ENCODE data around the gene SLC22A6.
A peak's percentile ranks its signal among the peaks of the same experiment; 100 is the strongest.

SLC22A6 gene
- long read RNA-seq: 0 reads

- DNase-seq (ENCODE audit: low read depth in 1 of 2, low spot score in 1 of 2): no peak
- Histone ChIP-seq H3K4me3 (replicated peaks; ENCODE audit: insufficient read depth, low read length) (no peak within 1 kb of the TSS), H3K27ac (replicated peaks) (no peak within 1 kb of the TSS), H3K27me3 (ENCODE audit: insufficient read depth, poor library complexity, severe bottlenecking) (no peaks in the 10 kb centered on the region)
- TF ChIP-seq GABPA (IDR thresholded peaks at IDR 0.05; ENCODE audit: low read depth) (no peak), POLR2AphosphoS5 (IDR thresholded peaks at IDR 0.05; ENCODE audit: low read depth) (no peak), SPI1 (IDR thresholded peaks at IDR 0.05; ENCODE audit: borderline replicate concordance, low read depth) (no peak), CTCF (IDR thresholded peaks at IDR 0.05; ENCODE audit: insufficient read depth, low read length) (no peak), REST (IDR thresholded peaks at IDR 0.05; ENCODE audit: insufficient replicate concordance, low read depth) (no peak)
Observed at GRCh38 chr11:62984451-62984991, at the start of gene SLC22A6. Gene SLC22A6 (minus strand): TSS chr11:62984967. CDS start chr11:62984690, 277 bp downstream.

GRCh38 chr11:63032457-63032856 lies 47.7 kb upstream of the SLC22A6 start:
- DNase-seq (ENCODE audit: low read depth in 1 of 2, low spot score in 1 of 2): no peak
- no peak for TF ChIP-seq CTCF (IDR thresholded peaks at IDR 0.05; ENCODE audit: insufficient read depth, low read length)
- no peak for TF ChIP-seq SPI1 (IDR thresholded peaks at IDR 0.05; ENCODE audit: borderline replicate concordance, low read depth)
- TF ChIP-seq POLR2AphosphoS5 (IDR thresholded peaks at IDR 0.05; ENCODE audit: low read depth): no peak
- TF ChIP-seq GABPA (IDR thresholded peaks at IDR 0.05; ENCODE audit: low read depth): no peak
- TF ChIP-seq REST (IDR thresholded peaks at IDR 0.05; ENCODE audit: insufficient replicate concordance, low read depth): no peak
- Histone ChIP-seq H3K4me3 (replicated peaks; ENCODE audit: insufficient read depth, low read length) (no peak overlapping the region), H3K27ac (replicated peaks) (no peak overlapping the region), H3K27me3 (ENCODE audit: insufficient read depth, poor library complexity, severe bottlenecking) (no peaks in the 10 kb centered on the region)

- Histone ChIP-seq H3K4me3 (replicated peaks; ENCODE audit: insufficient read depth, low read length) (no peak overlapping the region), H3K27ac (replicated peaks) (no peak overlapping the region), H3K27me3 (ENCODE audit: insufficient read depth, poor library complexity, severe bottlenecking) (no peaks in the 10 kb centered on the region)
- peak; percentile 67 to 91 for DNase-seq (ENCODE audit: low read depth in 1 of 2, low spot score in 1 of 2)
- TF ChIP-seq GABPA (IDR thresholded peaks at IDR 0.05; ENCODE audit: low read depth) (no peak), REST (IDR thresholded peaks at IDR 0.05; ENCODE audit: insufficient replicate concordance, low read depth) (no peak), SPI1 (IDR thresholded peaks at IDR 0.05; ENCODE audit: borderline replicate concordance, low read depth) (peak; percentile 73; the same call in 1 of the 2 replicates), POLR2AphosphoS5 (IDR thresholded peaks at IDR 0.05; ENCODE audit: low read depth) (no peak), CTCF (IDR thresholded peaks at IDR 0.05; ENCODE audit: insufficient read depth, low read length) (peak; percentile 99)
Observed at GRCh38 chr11:63023841-63024648, 39.3 kb upstream of the SLC22A6 start.

All from HL-60 (cell line).